CD4-positive, alpha-beta memory T cell (primary cell): ENCODE data around the gene STAU1. TPM values are rescaled to one million over a fixed set of nuclear protein-coding genes. Genes with fewer than 3 reads are reported as not detected.
"Not testable (repeated sequence)": the region's sequence is repeated elsewhere in the genome, so short reads cannot be mapped to it uniquely, and the experiment has no call there.

ENCODE experiments used
- CTCF ChIA-PET: fragments of 350-600 bp; sonication (Branson Sonifier 250); formaldehyde crosslinking; loops from one replicate; lab custom pipeline; 2021; ENCODE audit warnings: inconsistent platforms; ENCODE audit not compliant: partially characterized antibody; lab: Charles Lee
- POLR2A ChIA-PET: fragments of 350-600 bp; sonication (Branson Sonifier 250); formaldehyde crosslinking; loops from one replicate; lab custom pipeline; 2021; ENCODE audit not compliant: partially characterized antibody; lab: Charles Lee
- DNase-seq, 5 donors: peaks; one replicate each; pipeline versions ENCODE4 v3.0.0 to v3.0.0-alpha.2; 2020 to 2022; ENCODE audit warnings: mixed read lengths in 1 of 5
- H3K27ac ChIP-seq: one replicate; pipeline ENCODE4 v1.7.0; 2013; ENCODE audit warnings: low read depth, low read length
- H3K27me3 ChIP-seq: 2 replicates; pipeline ENCODE4 v1.7.0; 2013; ENCODE audit warnings: mild to moderate bottlenecking, low read length, moderate library complexity; ENCODE audit not compliant: insufficient read depth
- H3K36me3 ChIP-seq: 2 replicates; pipeline ENCODE4 v1.7.0; 2013; ENCODE audit warnings: mild to moderate bottlenecking, low read length, moderate library complexity; ENCODE audit not compliant: insufficient read depth
- H3K4me1 ChIP-seq: 2 replicates; pipeline ENCODE4 v1.7.0; 2013; ENCODE audit warnings: mild to moderate bottlenecking, low read length, moderate library complexity; ENCODE audit not compliant: insufficient read depth
- H3K4me3 ChIP-seq, 2 donors: one replicate each; pipeline ENCODE4 v1.7.0; 2013; ENCODE audit warnings: low read length in 2 of 2, mild to moderate bottlenecking in 1 of 2
- H3K9me3 ChIP-seq, 2 donors: one replicate each; pipeline ENCODE4 v1.7.0; 2013; ENCODE audit warnings: low read length in 2 of 2, control low read depth in 1 of 2; ENCODE audit not compliant: control insufficient read depth in 1 of 2
- H3K27ac Mint-ChIP-seq, 7 donors: one replicate each; pipeline ENCODE4 v1.8.0; 2020 to 2021; ENCODE audit warnings: mixed read lengths in 7 of 7, mild to moderate bottlenecking in 6 of 7, inconsistent platforms in 3 of 7, moderate library complexity in 3 of 7
- H3K27me3 Mint-ChIP-seq, 2 donors: one replicate each; pipeline ENCODE4 v1.8.0; 2020 to 2021; ENCODE audit warnings: mixed read lengths in 2 of 2
- H3K36me3 Mint-ChIP-seq, 2 donors: one replicate each; pipeline ENCODE4 v1.8.0; 2020 to 2021; ENCODE audit warnings: mixed read lengths in 2 of 2, inconsistent platforms in 1 of 2, mild to moderate bottlenecking in 1 of 2
- H3K4me1 Mint-ChIP-seq, 4 donors: one replicate each; pipeline ENCODE4 v1.8.0; 2020 to 2021; ENCODE audit warnings: mixed read lengths in 4 of 4, mild to moderate bottlenecking in 1 of 4
- H3K4me3 Mint-ChIP-seq, 8 donors: one replicate each; pipeline ENCODE4 v1.8.0; 2020 to 2021; ENCODE audit warnings: mixed read lengths in 8 of 8, mild to moderate bottlenecking in 7 of 8, moderate library complexity in 6 of 8, inconsistent platforms in 3 of 8
- H3K9me3 Mint-ChIP-seq, 8 donors: one replicate each; pipeline ENCODE4 v1.8.0; 2020 to 2021; ENCODE audit warnings: mixed read lengths in 8 of 8, mild to moderate bottlenecking in 5 of 8, inconsistent platforms in 3 of 8, moderate library complexity in 1 of 8
- intact Hi-C: fragments of 100-400 bp; cut with micrococcal nuclease; formaldehyde crosslinking; loops from one replicate; pipeline ENCODE4 v1.15.1; 2023
- polyA plus RNA-seq, 2 donors: library from polyadenylated mRNA; unstranded; fragments of 300-500 nt; fragmentation: Illumina TruSeq; gene quantifications; one replicate each; pipeline ENCODE4 v1.2.3, GENCODE V29; 2021
- total RNA-seq, 2 experiments: library from RNA; stranded (reverse); gene quantifications; one replicate each; pipeline ENCODE4 v1.2.3, GENCODE V29; 2021

STAU1 gene
- total and polyA plus RNA-seq, 4 experiments from 2014 or later: 23.2 to 49.9 (median 49.0) TPM

DNA sequence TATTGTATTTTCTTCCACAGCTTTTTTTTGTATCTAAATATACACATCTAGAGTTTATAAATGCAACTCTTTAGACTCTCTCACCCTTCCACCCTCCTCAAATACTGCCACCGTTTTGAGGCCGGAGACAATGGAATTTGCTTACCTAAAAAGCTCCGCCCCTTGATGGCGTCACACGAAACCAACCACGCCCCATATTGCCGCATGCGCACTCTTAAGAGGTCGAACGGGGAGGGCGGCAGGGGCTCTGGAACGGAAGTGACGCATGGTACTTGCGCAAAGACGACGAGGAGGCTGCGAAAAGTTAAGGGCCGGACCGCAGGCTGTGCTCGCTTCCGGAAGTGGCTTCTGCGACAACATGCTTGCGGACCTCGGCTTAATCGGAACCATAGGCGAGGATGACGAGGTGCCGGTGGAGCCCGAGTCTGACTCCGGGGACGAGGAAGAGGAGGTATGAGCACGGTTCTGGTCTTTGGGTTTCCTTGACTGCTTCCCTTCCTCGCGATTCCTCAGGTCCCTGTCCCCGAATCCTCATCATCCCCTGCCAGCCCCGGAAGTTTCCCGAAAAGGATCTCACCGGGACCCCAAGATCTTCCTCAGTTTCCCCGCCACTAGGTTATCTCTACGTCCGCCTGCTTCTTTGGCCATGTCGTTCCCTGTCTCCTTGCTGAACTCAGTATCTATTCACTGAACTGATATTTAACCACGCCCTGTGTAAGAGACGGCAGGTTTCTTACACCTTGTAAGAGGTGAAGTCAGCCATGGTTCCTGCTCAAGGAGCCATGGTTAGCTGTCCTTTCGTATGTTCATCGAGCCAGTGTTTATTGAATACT lies 31.2 kb upstream of the STAU1 start, which contains the start of gene DDX27:
Gene DDX27, plus strand, starts transcription at position 326 of the 833 bp plus-strand sequence. Its CDS starts 33 bp downstream, at position 359.
- POLR2A ChIA-PET: interaction anchor here (0.6 to 2.2 kb wide), 13 partner anchors 14 to 173 kb away, joined by 3 to 16 read pairs (median 5); partner anchors contain the start of genes CSE1L and ZNFX1
- H3K9me3 Mint-ChIP-seq: peaks cover 0 to 1% (median 0%) of the 10 kb centered on the region in 8 donors

DNA sequence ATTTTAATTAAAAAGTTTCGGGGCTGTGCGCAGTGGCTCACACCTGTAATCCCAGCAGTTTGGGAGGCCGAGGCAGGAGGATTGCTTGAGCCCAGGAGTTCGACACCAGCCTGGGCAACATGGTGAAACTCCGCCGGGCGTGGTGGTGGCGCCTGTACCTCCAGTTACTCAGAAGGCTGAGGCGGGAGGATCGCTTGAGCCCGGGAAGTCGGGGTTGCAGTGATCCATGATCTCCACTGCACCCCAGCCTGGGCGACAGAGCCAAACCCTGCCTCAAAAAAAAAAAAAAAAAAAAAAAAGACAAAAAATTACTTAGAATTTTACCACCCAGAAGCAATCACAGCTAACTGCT lies 30.6 kb upstream of the STAU1 start:
- peaks cover 17 to 39% (median 25%) of the 10 kb centered on the region in 4 donors for H3K4me1 Mint-ChIP-seq
- H3K4me3 ChIP-seq, H3K27me3 Mint-ChIP-seq, H3K9me3 Mint-ChIP-seq, H3K27me3 ChIP-seq, H3K9me3 ChIP-seq, DNase-seq: not testable (repeated sequence)
- Histone ChIP-seq H3K27ac (peak overlapping the region; percentile 94), H3K36me3 (peaks cover 17% of the 10 kb centered on the region), H3K4me1 (peaks cover 30% of the 10 kb centered on the region)
- intact Hi-C loops: loop anchor here (1.0 to 2.0 kb wide), 4 partner anchors 30 to 180 kb away; partner anchors contain the start of genes CSE1L, STAU1 and ZNFX1
- CTCF ChIA-PET: interaction anchor here (0.7 to 7.1 kb wide), 9 partner anchors 13 to 104 kb away, joined by 3 to 237 read pairs (median 4); no protein-coding TSS in a partner anchor
- peak overlapping the region; percentile 85 to 100 (median 99) for H3K27ac Mint-ChIP-seq
- peaks cover 13 to 30% of the 10 kb centered on the region in 2 donors for H3K36me3 Mint-ChIP-seq
- POLR2A ChIA-PET: interaction anchor here (0.6 to 2.2 kb wide), 12 partner anchors 15 to 173 kb away, joined by 3 to 16 read pairs (median 5); partner anchors contain the start of genes CSE1L and ZNFX1
- peak overlapping the region in 6 of 8 donors; percentile 90 to 100 (median 96) for H3K4me3 Mint-ChIP-seq

More for the DNA sequence above, 31.2 kb upstream of the STAU1 start, which contains the start of gene DDX27:
- Mint-ChIP-seq H3K36me3 (peaks cover 16 to 34% of the 10 kb centered on the region in 2 donors), H3K27me3 (no peaks in the 10 kb centered on the region), H3K4me3 (peak within 1 kb of the TSS; percentile 90 to 100 (median 95)), H3K27ac (peak within 1 kb of the TSS; percentile 85 to 100 (median 99)), H3K4me1 (peaks cover 18 to 39% (median 26%) of the 10 kb centered on the region in 4 donors)
- no peaks in the 10 kb centered on the region for H3K9me3 ChIP-seq
- CTCF ChIA-PET: interaction anchor here (0.7 to 7.1 kb wide), 8 partner anchors 12 to 104 kb away, joined by 3 to 237 read pairs (median 4); no protein-coding TSS in a partner anchor
- peak within 1 kb of the TSS; percentile 94 for H3K27ac ChIP-seq
- peaks cover 30% of the 10 kb centered on the region for H3K4me1 ChIP-seq
- DNase-seq: peak; percentile 97 to 98 (median 97)
- intact Hi-C loops: loop anchor here (1.0 to 2.0 kb wide), 4 partner anchors 31 to 181 kb away; partner anchors contain the start of genes CSE1L, STAU1 and ZNFX1
- H3K27me3 ChIP-seq: no peaks in the 10 kb centered on the region
- peak within 1 kb of the TSS; percentile 83 to 87 for H3K4me3 ChIP-seq
- peaks cover 23% of the 10 kb centered on the region for H3K36me3 ChIP-seq

DNA sequence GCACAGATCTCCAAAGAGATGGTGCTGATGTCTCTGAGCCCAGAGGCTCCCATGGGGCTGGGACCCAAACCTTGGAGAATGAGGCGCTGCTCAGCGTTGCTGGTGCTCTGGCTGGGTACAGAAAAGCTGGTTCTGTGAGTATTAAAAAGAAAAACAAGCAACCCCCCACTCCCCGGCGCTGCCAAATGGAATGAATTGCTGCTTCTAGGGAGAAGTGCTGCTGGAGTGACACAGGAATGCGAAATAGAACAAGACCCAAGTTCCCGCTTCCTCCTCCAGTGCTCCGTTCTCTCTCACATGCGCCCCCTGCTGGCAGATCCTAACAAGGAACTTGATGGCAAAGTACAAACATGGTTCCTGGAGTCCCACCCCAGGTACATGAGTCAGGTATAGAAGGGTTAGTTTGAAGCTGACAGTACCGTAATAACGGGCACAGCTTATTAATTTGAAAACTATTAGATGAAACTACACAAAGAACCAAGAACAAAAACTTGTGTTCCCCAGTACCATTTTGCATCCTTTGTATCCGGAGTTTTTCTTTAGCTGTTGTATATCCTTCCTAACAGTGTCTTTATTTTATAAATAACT lies 29.0 kb upstream of the STAU1 start:
- peak; percentile 81 to 91 (median 84) for DNase-seq
- intact Hi-C loops: loop anchor here (1.0 to 2.0 kb wide), 2 partner anchors 84 to 188 kb away; no protein-coding TSS in a partner anchor
- H3K27ac ChIP-seq: no peak overlapping the region
- H3K4me3 ChIP-seq: no peak overlapping the region
- Mint-ChIP-seq H3K27ac (peak overlapping the region; percentile 77 to 90 (median 85)), H3K4me3 (peak overlapping the region in 7 of 8 donors; percentile 29 to 65 (median 59)), H3K36me3 (peaks cover 7 to 19% of the 10 kb centered on the region in 2 donors), H3K27me3 (peaks cover 0 to 1% of the 10 kb centered on the region in 2 donors), H3K4me1 (peaks cover 17 to 39% (median 25%) of the 10 kb centered on the region in 4 donors), H3K9me3 (peaks cover 0 to under 1% (median 0%) of the 10 kb centered on the region in 8 donors)
- H3K4me1 ChIP-seq: peaks cover 30% of the 10 kb centered on the region
- H3K27me3 ChIP-seq: no peaks in the 10 kb centered on the region
- H3K9me3 ChIP-seq: no peaks in the 10 kb centered on the region
- CTCF ChIA-PET: interaction anchor here (0.7 to 7.1 kb wide), 43 partner anchors 11 to 230 kb away, joined by 3 to 237 read pairs (median 5); no protein-coding TSS in a partner anchor
- peaks cover 5% of the 10 kb centered on the region for H3K36me3 ChIP-seq
- POLR2A ChIA-PET: interaction anchor here (1.3 to 2.6 kb wide), 6 partner anchors 29 to 88 kb away, joined by 5 to 12 read pairs (median 6); partner anchors contain the start of genes STAU1 and ZNFX1

- H3K27ac ChIP-seq: no peak overlapping the region
- intact Hi-C loops: no loop called here
- DNase-seq: no peak
- H3K4me3 ChIP-seq: no peak overlapping the region
- H3K9me3 Mint-ChIP-seq: peaks cover 0 to 9% (median 5%) of the 10 kb centered on the region in 8 donors
- peaks cover 19% of the 10 kb centered on the region for H3K4me1 ChIP-seq
- ChIA-PET POLR2A (interaction anchor here (1.6 kb wide), 1 partner anchor 82 kb away, joined by 4 read pairs; no protein-coding TSS in a partner anchor), CTCF (interaction anchor here (1.3 to 7.1 kb wide), 6 partner anchors 12 to 85 kb away, joined by 3 to 237 read pairs (median 35); no protein-coding TSS in a partner anchor)
- no peaks in the 10 kb centered on the region for H3K9me3 ChIP-seq
- H3K36me3 ChIP-seq: no peaks in the 10 kb centered on the region
- H3K4me1 Mint-ChIP-seq: peaks cover 12 to 22% (median 16%) of the 10 kb centered on the region in 4 donors
- H3K36me3 Mint-ChIP-seq: peaks cover 0 to 12% of the 10 kb centered on the region in 2 donors
- peaks cover 0 to 1% of the 10 kb centered on the region in 2 donors for H3K27me3 Mint-ChIP-seq
- no peak overlapping the region for H3K27ac Mint-ChIP-seq
- no peaks in the 10 kb centered on the region for H3K27me3 ChIP-seq
- no peak overlapping the region for H3K4me3 Mint-ChIP-seq
Measured at GRCh38 chr20:49215232-49215631, 27.1 kb upstream of the STAU1 start.

DNA sequence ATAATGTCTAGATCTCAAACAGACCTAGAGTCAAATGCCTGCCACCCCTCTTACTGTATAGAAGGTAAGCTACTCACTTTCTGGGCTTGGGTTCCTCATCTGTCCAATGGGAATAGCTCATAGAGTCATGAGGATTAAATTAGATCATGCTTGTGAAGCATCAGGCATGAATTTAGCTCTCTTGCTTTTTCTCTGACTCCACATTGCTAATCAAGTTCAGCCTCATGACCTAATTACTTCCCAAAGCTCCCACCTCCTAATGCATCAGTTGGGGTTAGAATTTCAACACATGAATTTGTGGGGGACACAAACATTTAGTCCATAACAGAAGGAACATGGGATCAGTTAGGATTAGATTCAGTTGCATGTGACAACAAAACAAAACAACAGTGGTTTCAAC lies 26.4 kb upstream of the STAU1 start:
- Mint-ChIP-seq H3K27me3 (peaks cover 0 to 1% of the 10 kb centered on the region in 2 donors), H3K4me1 (peaks cover 7 to 16% (median 10%) of the 10 kb centered on the region in 4 donors), H3K36me3 (peaks cover 0 to 6% of the 10 kb centered on the region in 2 donors), H3K4me3 (no peak overlapping the region), H3K9me3 (peaks cover 0 to 12% (median 7%) of the 10 kb centered on the region in 8 donors), H3K27ac (no peak overlapping the region)
- intact Hi-C loops: no loop called here
- ChIA-PET POLR2A (interaction anchor here (1.6 kb wide), 1 partner anchor 81 kb away, joined by 4 read pairs; no protein-coding TSS in a partner anchor), CTCF (interaction anchor here (1.3 to 7.1 kb wide), 5 partner anchors 11 to 84 kb away, joined by 3 to 237 read pairs (median 32); no protein-coding TSS in a partner anchor)
- Histone ChIP-seq H3K27me3 (no peaks in the 10 kb centered on the region), H3K4me1 (peaks cover 13% of the 10 kb centered on the region), H3K27ac (no peak overlapping the region), H3K9me3 (no peaks in the 10 kb centered on the region), H3K4me3 (no peak overlapping the region), H3K36me3 (no peaks in the 10 kb centered on the region)
- no peak for DNase-seq

- no peak overlapping the region for H3K27ac ChIP-seq
- Mint-ChIP-seq H3K27me3 (peaks cover 0 to 1% of the 10 kb centered on the region in 2 donors), H3K27ac (no peak overlapping the region), H3K9me3 (peaks cover 0 to 12% (median 7%) of the 10 kb centered on the region in 8 donors), H3K4me3 (no peak overlapping the region), H3K4me1 (no peaks in the 10 kb centered on the region), H3K36me3 (no peaks in the 10 kb centered on the region)
- H3K27me3 ChIP-seq: no peaks in the 10 kb centered on the region
- ChIA-PET CTCF (interaction anchor here (3.1 kb wide), 1 partner anchor 78 kb away, joined by 9 read pairs; no protein-coding TSS in a partner anchor), POLR2A (no interaction called here)
- H3K4me1 ChIP-seq: no peaks in the 10 kb centered on the region
- intact Hi-C loops: no loop called here
- DNase-seq: no peak
- H3K36me3 ChIP-seq: no peaks in the 10 kb centered on the region
- no peaks in the 10 kb centered on the region for H3K9me3 ChIP-seq
- no peak overlapping the region for H3K4me3 ChIP-seq
Measured at GRCh38 chr20:49210757-49211110, 22.6 kb upstream of the STAU1 start.
